Skin epidermis (tissue), 12 donors: Measurements from ENCODE around the gene SAMD1.
A peak's percentile ranks its signal among the peaks of the same experiment; 100 is the strongest.

Experiments used
- H3K27ac ChIP-seq, 21 experiments: fragments of 200-600 bp; sonication (generic) in 11 of 21; one replicate each; pipeline ENCODE4 v1.5.0; 2020; ENCODE audit warnings: mild to moderate bottlenecking in 3 of 21, inconsistent platforms in 2 of 21, moderate library complexity in 2 of 21
- H3K4me3 ChIP-seq, 7 experiments: fragments of 200-600 bp; sonication (generic) in 2 of 7; one replicate each; pipeline ENCODE4 v1.5.0; 2020; ENCODE audit warnings: inconsistent platforms in 2 of 7, mild to moderate bottlenecking in 2 of 7, moderate library complexity in 1 of 7

SAMD1 gene

GRCh38 chr19:14114854-14115253, 24.3 kb upstream of the SAMD1 start:
- Histone ChIP-seq H3K27ac (peak overlapping the region in 11 of 21 experiments; percentile 12 to 89 (median 61)), H3K4me3 (no peak overlapping the region)

- H3K4me3 ChIP-seq: no peak overlapping the region
- peak overlapping the region in 11 of 21 experiments; percentile 21 to 82 (median 63) for H3K27ac ChIP-seq
Observed at GRCh38 chr19:14114439-14114838, 23.9 kb upstream of the SAMD1 start.

GRCh38 chr19:14113762-14114414, 23.3 kb upstream of the SAMD1 start:
- no peak overlapping the region for H3K4me3 ChIP-seq

GRCh38 chr19:14112809-14113385, 22.3 kb upstream of the SAMD1 start:
- Histone ChIP-seq H3K4me3 (no peak overlapping the region), H3K27ac (peak overlapping the region in 20 of 21 experiments; percentile 17 to 82 (median 64))

More at GRCh38 chr19:14113762-14114414, 23.3 kb upstream of the SAMD1 start:
- H3K27ac ChIP-seq: peak overlapping the region in 20 of 21 experiments; percentile 17 to 82 (median 65)

GRCh38 chr19:14112051-14112808, 21.7 kb upstream of the SAMD1 start:
- H3K27ac ChIP-seq: peak overlapping the region in 20 of 21 experiments; percentile 17 to 82 (median 64)
- no peak overlapping the region for H3K4me3 ChIP-seq

- Histone ChIP-seq H3K4me3 (no peak overlapping the region), H3K27ac (peak overlapping the region in 5 of 21 experiments; percentile 53 to 81 (median 69))
Observed at GRCh38 chr19:14111486-14111885, 20.9 kb upstream of the SAMD1 start.

GRCh38 chr19:14110650-14111049, 20.1 kb upstream of the SAMD1 start:
- no peak overlapping the region for H3K27ac ChIP-seq
- no peak overlapping the region for H3K4me3 ChIP-seq

GRCh38 chr19:14107581-14108461, 17.3 kb upstream of the SAMD1 start:
- Histone ChIP-seq H3K27ac (peak overlapping the region in 2 of 21 experiments; percentile 16 to 31), H3K4me3 (no peak overlapping the region)

GRCh38 chr19:14106840-14107239, 16.3 kb upstream of the SAMD1 start:
- Histone ChIP-seq H3K4me3 (no peak overlapping the region), H3K27ac (no peak overlapping the region)

- Histone ChIP-seq H3K4me3 (no peak overlapping the region), H3K27ac (no peak overlapping the region)
Observed at GRCh38 chr19:14105680-14106079, 15.1 kb upstream of the SAMD1 start.

GRCh38 chr19:14103310-14103709, 12.8 kb upstream of the SAMD1 start:
- Histone ChIP-seq H3K27ac (no peak overlapping the region), H3K4me3 (no peak overlapping the region)

GRCh38 chr19:14102756-14103155, 12.2 kb upstream of the SAMD1 start:
- no peak overlapping the region for H3K4me3 ChIP-seq
- no peak overlapping the region for H3K27ac ChIP-seq

- Histone ChIP-seq H3K4me3 (no peak overlapping the region), H3K27ac (peak overlapping the region in 1 of 21 experiments; percentile 17)
Observed at GRCh38 chr19:14102102-14102696, 11.6 kb upstream of the SAMD1 start.

- Histone ChIP-seq H3K4me3 (no peak overlapping the region), H3K27ac (no peak overlapping the region)
Observed at GRCh38 chr19:14101003-14101545, 10.5 kb upstream of the SAMD1 start.

- no peak overlapping the region for H3K4me3 ChIP-seq
- H3K27ac ChIP-seq: no peak overlapping the region
Observed at GRCh38 chr19:14097532-14098151, 7.1 kb upstream of the SAMD1 start.

GRCh38 chr19:14096272-14096992, 5.9 kb upstream of the SAMD1 start:
- H3K4me3 ChIP-seq: no peak overlapping the region
- H3K27ac ChIP-seq: no peak overlapping the region

- H3K4me3 ChIP-seq: no peak overlapping the region
- H3K27ac ChIP-seq: no peak overlapping the region
Observed at GRCh38 chr19:14094854-14095253, 4.3 kb upstream of the SAMD1 start.
